GM12801 (cell line): Measurements from ENCODE around the gene PPP2R5D.

Source experiments
- CTCF ChIP-seq: IDR thresholded peaks from one replicate; pipeline ENCODE4 v1.5.1; 2011; ENCODE audit warnings: control low read depth; ENCODE audit not compliant: insufficient read length; ENCODE audit errors: extremely low read depth

Gene PPP2R5D

GRCh38 chr6:43014434-43014909 lies 30.1 kb downstream of the PPP2R5D start:
- TF ChIP-seq CTCF, result no peak

GRCh38 chr6:43016176-43016942 lies 32.0 kb downstream of the PPP2R5D start:
- no peak for TF ChIP-seq CTCF

GRCh38 chr6:43016943-43017334 lies 32.6 kb downstream of the PPP2R5D start:
- no peak for TF ChIP-seq CTCF

- no peak for TF ChIP-seq CTCF
These were observed 34.8 kb downstream of the PPP2R5D start for GRCh38 chr6:43019152-43019551.

- TF ChIP-seq CTCF, result no peak
These were observed 35.8 kb downstream of the PPP2R5D start for GRCh38 chr6:43020052-43020705.

- TF ChIP-seq CTCF, result no peak
These were observed 36.5 kb downstream of the PPP2R5D start for GRCh38 chr6:43020847-43021246.

- TF ChIP-seq CTCF, result no peak
These were observed 37.1 kb downstream of the PPP2R5D start, which contains the start of gene RRP36 for GRCh38 chr6:43021270-43022047. Gene RRP36 (plus strand): TSS chr6:43021623. CDS start chr6:43021655, 32 bp downstream.
